Adrenal gland (tissue), 12 donors: Measurements from ENCODE around the gene NFRKB. TPM values are rescaled to one million over a fixed set of nuclear protein-coding genes. Genes with fewer than 3 reads are reported as not detected.
"Not testable (repeated sequence)": the region's sequence is repeated elsewhere in the genome, so short reads cannot be mapped to it uniquely, and the experiment has no call there.

Source experiments
- DNase-seq, 7 donors: peaks; one replicate each; pipeline ENCODE4 v3.0.0-alpha.2; 2019 to 2020
- H3K27ac ChIP-seq, 5 donors: fragments of 200-600 bp; sonication (generic) in 4 of 5; 1 replicate in 3 of 5; 2 replicates in 2 of 5; pipeline versions ENCODE4 v1.5.1 to v1.8.0; 2016 to 2020; ENCODE audit warnings: mild to moderate bottlenecking in 1 of 5
- H3K27me3 ChIP-seq: fragments of 200-600 bp; 2 replicates; pipeline ENCODE4 v1.8.0; 2021
- H3K36me3 ChIP-seq, 2 donors: fragments of 200-600 bp; replicated peaks in 1 of 2; 1 replicate in 1 of 2; 2 replicates in 1 of 2; pipeline versions ENCODE4 v1.5.1 to v1.8.0; 2018 to 2022
- H3K4me1 ChIP-seq, 2 donors: fragments of 200-600 bp; replicated peaks in 1 of 2; 1 replicate in 1 of 2; 2 replicates in 1 of 2; pipeline versions ENCODE4 v1.5.1 to v1.8.0; 2018 to 2021
- H3K4me3 ChIP-seq, 4 donors: fragments of 200-600 bp; sonication (generic) in 3 of 4; one replicate each; pipeline ENCODE4 v1.5.1; 2016 to 2018
- H3K9me3 ChIP-seq, 3 donors: fragments of 200-600 bp; sonication (generic) in 1 of 3; replicated peaks in 1 of 3; 1 replicate in 2 of 3; 2 replicates in 1 of 3; pipeline versions ENCODE4 v1.5.1 to v1.8.0; 2016 to 2021
- CTCF ChIP-seq, 6 experiments: fragments of 450-650 bp in 4 of 6; fragments of 200-600 bp in 2 of 6; sonication (generic) in 1 of 6; IDR thresholded peaks; 1 replicate in 5 of 6; 2 replicates in 1 of 6; pipeline versions ENCODE4 v1.5.1 to v1.8.0; 2016 to 2021; ENCODE audit warnings: antibody characterized with exemption in 6 of 6, mild to moderate bottlenecking in 2 of 6, moderate library complexity in 1 of 6
- POLR2A ChIP-seq, 2 donors: fragments of 450-650 bp; IDR thresholded peaks; one replicate each; pipeline ENCODE4 v1.6.1; 2017; ENCODE audit warnings: antibody characterized with exemption in 2 of 2, mild to moderate bottlenecking in 2 of 2, moderate library complexity in 1 of 2
- WGBS, 4 donors: extraction: QIAGEN DNeasy Blood & Tissue Kit in 2 of 4; methylation state at CpG; one replicate each; pipeline versions ENCODE4 v1.1.5 to v1.1.7; 2013 to 2017; 5-methylcytosine and 5-hydroxymethylcytosine counted together
- intact Hi-C, 2 donors: fragments of 100-400 bp; cut with DNase I; formaldehyde crosslinking; loops; one replicate each; pipeline versions ENCODE4 v1.14.1 to v1.15.0; 2022 to 2023
- polyA plus RNA-seq, 3 donors: library from polyadenylated mRNA; stranded (reverse); fragments of 200-250 nt in 2 of 3; fragments of 350-450 nt in 1 of 3; fragmentation: Illumina TruSeq in 1 of 3; extraction: RNeasy Lipid Tissue Mini Kit (QIAGEN cat#74804) in 1 of 3; gene quantifications; one replicate each; pipeline ENCODE4 v1.2.3, GENCODE V29; 2013 to 2014
- total RNA-seq, 9 donors: library from RNA; depleted of rRNA in 4 of 9; stranded (reverse); fragments of >200 nt in 4 of 9; fragments of 120-200 nt in 1 of 9; fragmentation: NEBNext Ultra II Directional in 1 of 9; extraction: Animal tissue kit (Norgen Biotek cat#: 25700) in 1 of 9; gene quantifications; one replicate each; pipeline versions ENCODE4 v1.1.0 to v1.2.4, GENCODE V29; 2013 to 2023
- donor health status: healthy with polysubstance abuse.
- donor health status: Bipolar disorder and iron deficiency.
- donor health status: DM: yes; HTN: yes; CAD: no.
- donor health status: DM: no; HTN: no; CAD: no.
- donor health status: DM: no; HTN: no; CAD: no.
- donor health status: DM: yes; HTN: yes; CAD: no.

The NFRKB gene
- total and polyA plus RNA-seq, 12 donors: 8.7 to 30.2 (median 21.0) TPM

GRCh38 chr11:129852125-129852740 lies 43.1 kb downstream of the NFRKB start:
- TF ChIP-seq CTCF (IDR thresholded peaks at IDR 0.05) (no peak), POLR2A (IDR thresholded peaks at IDR 0.05) (no peak)
- intact Hi-C loops: no loop called here

GRCh38 chr11:129849447-129850130 lies 45.8 kb downstream of the NFRKB start:
- no peak for TF ChIP-seq CTCF (IDR thresholded peaks at IDR 0.05)
- H3K4me1 ChIP-seq: peaks cover 0 to 6% of the 10 kb centered on the region in 2 donors
- intact Hi-C loops: no loop called here
- H3K4me3 ChIP-seq: no peak overlapping the region
- no peaks in the 10 kb centered on the region for H3K27me3 ChIP-seq
- WGBS, 4 donors: 85 to 93% (median 90%) methylated on average over 15 of the region's 15 CpGs
- no peaks in the 10 kb centered on the region for H3K36me3 ChIP-seq
- H3K27ac ChIP-seq: no peak overlapping the region
- no peaks in the 10 kb centered on the region for H3K9me3 ChIP-seq
- no peak for DNase-seq

More at GRCh38 chr11:129852125-129852740, 43.1 kb downstream of the NFRKB start:
- no peak overlapping the region for H3K4me3 ChIP-seq
- no peak for DNase-seq
- no peak overlapping the region for H3K27ac ChIP-seq
- peaks cover 0 to 6% of the 10 kb centered on the region in 2 donors for H3K4me1 ChIP-seq
- H3K36me3 ChIP-seq: no peaks in the 10 kb centered on the region
- H3K27me3 ChIP-seq: no peaks in the 10 kb centered on the region
- 82 to 86% (median 83%) methylated on average over 15 of the region's 15 CpGs for WGBS, 4 donors
- no peaks in the 10 kb centered on the region for H3K9me3 ChIP-seq

GRCh38 chr11:129847361-129847760 lies 48.0 kb downstream of the NFRKB start:
- H3K4me3 ChIP-seq, H3K36me3 ChIP-seq, H3K27ac ChIP-seq, intact Hi-C loops, H3K4me1 ChIP-seq, DNase-seq, H3K27me3 ChIP-seq, H3K9me3 ChIP-seq: not testable (repeated sequence)
- 57 to 79% (median 69%) methylated on average over 1 to 2 of the region's 3 CpGs for WGBS, 4 donors

- Histone ChIP-seq H3K27ac (no peak overlapping the region), H3K9me3 (no peaks in the 10 kb centered on the region), H3K36me3 (no peaks in the 10 kb centered on the region), H3K27me3 (no peaks in the 10 kb centered on the region), H3K4me3 (no peak overlapping the region), H3K4me1 (no peaks in the 10 kb centered on the region)
- 65 to 77% (median 67%) methylated on average over 6 of the region's 6 CpGs for WGBS, 4 donors
- intact Hi-C loops: no loop called here
- no peak for DNase-seq
- TF ChIP-seq POLR2A (IDR thresholded peaks at IDR 0.05) (no peak), CTCF (IDR thresholded peaks at IDR 0.05) (no peak)
Measured at GRCh38 chr11:129846508-129847335, 48.7 kb downstream of the NFRKB start.

Other genes with a start within 250 kb of the NFRKB start
- gene TMEM45B, start 79.7 kb downstream of the NFRKB start, total RNA-seq: 1 to 10 TPM in 2 of 9 donors, under 1 TPM in 3, not detected in 4; 0.06 to 1.4 (median 0.34) TPM
- gene TMEM45B, start 79.7 kb downstream of the NFRKB start, polyA plus RNA-seq: 1 to 10 TPM in 1 of 3 donors, under 1 TPM in 2; 0.27 to 3.2 (median 0.72) TPM
- 10 to 100 TPM in 1 of 9 donors, 1 to 10 TPM in 8; 4.6 to 10.1 (median 7.7) TPM for gene PRDM10, start 107.3 kb upstream of the NFRKB start, total RNA-seq
- gene PRDM10, start 107.3 kb upstream of the NFRKB start, polyA plus RNA-seq: 1 to 10 TPM; 2.3 to 4.0 (median 3.8) TPM
- 100 to 1,000 TPM; 210 to 374 (median 296) TPM for gene APLP2, start 174.3 kb upstream of the NFRKB start, total RNA-seq
- gene APLP2, start 174.3 kb upstream of the NFRKB start, polyA plus RNA-seq: 100 to 1,000 TPM in 1 of 3 donors, 10 to 100 TPM in 2; 85.0 to 237 (median 95.6) TPM